GM21786 (cell line): ENCODE measurements around the gene MET.

Source experiments
- ATAC-seq: cut with Tn5 transposase; IDR thresholded peaks from one replicate; pipeline ENCODE4 v1.9.1; 2021; ENCODE audit not compliant: unreplicated experiment

The MET gene

GRCh38 chr7:116663744-116664143 lies 8.3 kb upstream of the MET start:
- ATAC-seq: no peak

- ATAC-seq: no peak
These were observed 6.5 kb upstream of the MET start for GRCh38 chr7:116665332-116665996.

- no peak for ATAC-seq
These were observed 2.2 kb upstream of the MET start for GRCh38 chr7:116669769-116670168.

- ATAC-seq: no peak
These were observed 1.5 kb upstream of the MET start for GRCh38 chr7:116670409-116671015.

GRCh38 chr7:116671111-116671510 lies 885 bp upstream of the MET start:
- no peak for ATAC-seq

- ATAC-seq: no peak
These were observed 830 bp downstream of the MET start for GRCh38 chr7:116672596-116673456.

GRCh38 chr7:116673457-116673865 lies 1.5 kb downstream of the MET start:
- ATAC-seq: no peak

GRCh38 chr7:116674508-116675173 lies 2.6 kb downstream of the MET start:
- no peak for ATAC-seq

GRCh38 chr7:116675812-116676355 lies 3.9 kb downstream of the MET start:
- no peak for ATAC-seq

GRCh38 chr7:116678780-116679179 lies 6.8 kb downstream of the MET start:
- ATAC-seq: no peak

GRCh38 chr7:116679500-116679899 lies 7.5 kb downstream of the MET start:
- peak; percentile 57 for ATAC-seq

GRCh38 chr7:116683786-116684185 lies 11.8 kb downstream of the MET start:
- peak; percentile 100 for ATAC-seq

GRCh38 chr7:116686033-116686432 lies 14.0 kb downstream of the MET start:
- ATAC-seq: no peak

GRCh38 chr7:116686812-116687419 lies 14.9 kb downstream of the MET start:
- ATAC-seq: no peak

- no peak for ATAC-seq
These were observed 15.8 kb downstream of the MET start for GRCh38 chr7:116687801-116688201.

GRCh38 chr7:116689790-116690259 lies 17.8 kb downstream of the MET start:
- no peak for ATAC-seq

GRCh38 chr7:116691664-116692063 lies 19.7 kb downstream of the MET start:
- ATAC-seq: no peak

GRCh38 chr7:116692401-116693308 lies 20.7 kb downstream of the MET start:
- ATAC-seq: no peak

- ATAC-seq: no peak
These were observed 24.7 kb downstream of the MET start for GRCh38 chr7:116696707-116697106.

GRCh38 chr7:116697152-116697551 lies 25.2 kb downstream of the MET start:
- no peak for ATAC-seq
